GM21717 (cell line): ENCODE measurements around the gene TMEM109.

Source experiments
- ATAC-seq: cut with Tn5 transposase; IDR thresholded peaks from one replicate; pipeline ENCODE4 v1.9.1; 2021; ENCODE audit warnings: mild to moderate bottlenecking, moderate library complexity; ENCODE audit not compliant: unreplicated experiment

TMEM109 gene

DNA sequence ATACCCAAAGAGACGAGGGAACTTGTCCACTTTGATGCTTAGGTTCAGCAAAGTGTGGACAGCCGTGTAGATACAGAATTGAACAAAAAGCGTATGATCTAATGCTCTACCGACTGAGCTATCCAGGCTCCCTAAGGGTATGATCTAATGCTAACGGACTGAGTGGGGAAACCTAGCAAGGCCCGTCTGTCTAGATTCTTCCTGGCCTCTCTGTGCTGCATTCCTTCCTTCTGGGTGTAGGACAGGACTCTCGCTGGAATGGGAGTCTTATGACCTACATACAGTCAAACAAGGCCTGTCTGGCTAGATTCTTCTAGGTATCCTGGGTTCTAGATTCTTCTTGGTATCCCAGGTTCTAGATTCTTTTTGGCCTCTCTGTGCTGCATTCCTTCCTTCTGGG lies 46.4 kb downstream of the TMEM109 start:
- no peak for ATAC-seq

DNA sequence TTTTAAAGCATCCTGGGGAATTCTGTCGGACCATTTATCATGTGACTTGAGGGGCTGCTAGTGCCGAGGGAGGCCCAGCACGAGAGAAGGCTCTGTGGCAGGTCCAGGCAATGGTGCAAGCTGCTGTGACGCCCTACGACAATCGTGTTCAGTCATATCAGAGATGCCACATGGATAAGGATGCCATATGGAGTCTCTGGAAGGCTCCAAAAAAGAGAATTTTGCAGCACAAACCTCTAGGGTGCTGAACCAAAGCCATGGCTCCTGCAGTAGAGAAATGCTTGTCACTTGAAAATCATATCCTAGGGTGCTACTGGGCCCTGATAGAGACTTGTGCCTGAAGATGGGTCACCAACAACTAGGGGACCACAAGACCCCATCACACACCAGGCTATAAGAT lies 50.8 kb downstream of the TMEM109 start:
- ATAC-seq = no peak

DNA sequence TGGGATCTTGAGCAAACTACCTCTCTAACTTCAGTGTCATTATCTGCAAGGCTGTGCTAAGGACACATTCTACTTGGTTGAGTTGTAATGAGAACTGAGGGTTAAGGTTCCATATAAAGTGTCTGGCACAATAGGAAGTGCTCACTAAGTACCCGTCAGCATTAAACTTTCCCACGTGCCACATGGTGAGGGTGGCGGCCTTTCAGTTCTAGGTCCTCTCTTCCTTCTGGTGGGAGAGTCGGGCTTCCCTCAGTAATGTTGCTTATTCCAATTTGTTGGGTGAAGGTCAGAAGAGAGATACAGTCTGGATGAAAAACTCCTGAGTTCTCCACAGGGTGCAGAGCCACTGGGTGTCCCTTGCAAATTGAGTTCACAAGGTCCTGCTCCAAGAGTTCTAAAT lies 52.9 kb downstream of the TMEM109 start:
- ATAC-seq = no peak

DNA sequence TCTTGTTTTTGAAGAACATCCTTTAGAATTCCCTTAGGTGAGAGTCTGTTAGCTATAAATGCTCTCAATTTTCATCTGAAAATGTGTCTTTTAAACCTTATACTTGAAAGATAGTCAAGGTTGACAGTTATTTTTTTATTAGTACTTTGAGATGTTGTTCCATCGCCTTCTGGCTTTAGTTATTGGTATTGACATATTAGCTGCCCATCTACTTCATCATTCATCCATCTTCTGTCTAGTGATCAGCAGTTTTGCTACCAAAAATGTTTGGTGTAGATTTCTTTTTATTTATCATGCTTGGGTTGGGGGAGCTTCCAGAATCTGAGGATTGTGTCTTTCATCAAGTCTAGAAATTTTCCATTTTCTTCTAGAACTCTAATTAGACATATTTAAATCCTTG lies 54.3 kb downstream of the TMEM109 start:
- ATAC-seq = no peak

DNA sequence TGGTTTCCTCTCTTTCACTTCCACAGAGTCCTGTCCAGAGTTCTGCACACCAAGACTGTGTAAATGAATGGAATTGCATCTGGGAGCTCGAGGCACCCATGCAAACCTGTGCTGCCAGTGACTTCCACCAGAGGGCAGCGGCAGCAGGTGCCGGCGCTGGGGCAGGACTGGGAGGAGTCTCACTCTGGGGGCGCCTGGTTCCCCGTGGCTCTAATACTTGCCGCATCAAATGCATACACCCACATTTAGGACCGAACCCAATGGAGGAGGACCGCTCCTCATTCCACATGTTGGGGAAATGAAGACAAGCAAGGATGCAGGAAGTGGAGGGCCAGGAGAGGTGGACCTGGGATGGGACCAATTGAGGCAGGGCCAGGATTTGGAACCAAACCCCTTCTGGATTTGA lies 56.4 kb downstream of the TMEM109 start:
- ATAC-seq = no peak

DNA sequence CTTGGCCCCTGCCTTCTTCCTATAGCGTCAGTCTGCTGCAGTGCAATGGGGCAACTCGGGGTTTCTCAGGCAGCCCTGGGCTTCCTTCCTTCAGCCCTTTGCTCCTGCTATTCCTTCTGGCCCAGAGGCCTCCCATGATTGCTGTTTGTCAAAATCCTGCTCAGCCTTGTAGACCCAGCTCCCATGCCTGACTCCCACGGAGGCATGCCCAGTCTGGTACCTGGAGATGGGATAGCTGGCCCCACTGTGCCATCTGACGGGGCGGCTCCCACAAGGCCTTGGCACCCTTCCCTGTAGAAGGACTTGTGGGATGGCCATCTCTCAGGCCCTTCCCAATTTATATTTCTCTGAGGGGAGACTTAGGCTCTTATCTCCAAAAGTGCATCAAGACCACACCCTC lies 56.9 kb downstream of the TMEM109 start:
- ATAC-seq = no peak

DNA sequence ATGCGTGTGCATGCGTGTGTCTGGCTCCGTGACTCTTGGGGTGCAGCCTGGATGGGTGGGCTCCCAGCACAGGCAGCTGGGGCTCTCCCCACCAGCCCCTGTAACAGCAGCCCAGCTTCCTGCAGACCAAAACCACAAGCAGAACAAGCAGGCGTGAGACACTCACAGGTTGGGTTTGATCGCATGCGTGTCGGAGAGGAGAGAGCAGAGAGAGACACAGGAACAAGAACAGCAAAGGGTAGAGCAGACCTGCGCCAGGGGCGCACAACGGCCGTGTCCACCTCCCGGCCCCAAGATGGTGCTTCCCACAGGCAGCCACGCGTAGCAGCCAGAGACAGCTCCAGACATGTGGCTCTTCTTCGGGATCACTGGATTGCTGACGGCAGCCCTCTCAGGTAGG lies 57.6 kb downstream of the TMEM109 start, which contains the start of gene CD6:
TSS of gene CD6 (plus strand) at position 161 of the 400 bp plus-strand sequence. CDS start at position 347, 186 bp downstream.
- ATAC-seq = no peak

DNA sequence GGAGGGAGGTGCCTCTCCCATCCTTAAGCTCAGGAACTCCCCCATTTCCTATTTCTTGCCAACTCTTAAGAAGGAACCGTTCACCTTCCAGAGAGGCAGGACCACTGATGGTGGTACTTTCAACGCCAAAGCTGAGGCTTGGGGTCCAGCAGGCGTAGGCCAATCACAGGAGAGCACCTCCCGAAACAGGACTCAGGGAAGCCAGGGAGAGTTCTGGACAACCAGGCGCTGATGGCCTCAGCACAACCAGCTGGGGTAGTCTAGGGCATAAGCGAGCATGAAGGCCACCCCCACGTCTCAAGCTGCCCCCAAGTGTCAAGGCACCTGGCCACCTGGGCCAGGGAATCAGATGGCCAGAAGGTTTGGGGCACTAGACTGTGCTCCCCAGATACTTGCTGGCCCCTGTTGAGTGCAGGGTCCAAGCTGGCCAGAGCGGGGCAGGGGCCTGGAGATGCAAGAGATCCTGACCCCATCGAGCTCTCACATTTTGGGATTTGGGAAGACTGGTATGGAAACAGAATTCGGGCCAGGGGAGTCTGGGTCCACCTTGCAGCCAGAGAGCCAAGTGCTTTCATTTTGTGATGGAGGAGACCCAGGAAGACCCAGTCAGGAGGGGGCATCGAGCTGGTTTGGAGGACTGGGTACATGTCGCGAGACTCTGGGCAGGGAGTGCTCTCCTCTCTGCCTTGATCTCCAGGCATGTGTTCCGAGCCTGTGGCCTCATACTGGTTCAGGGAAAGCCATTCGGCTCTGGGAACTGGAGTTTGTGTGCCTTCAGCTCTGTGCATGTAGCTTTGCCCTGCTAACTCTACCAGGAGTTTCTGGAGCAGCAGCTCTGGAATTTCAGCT lies 58.4 kb downstream of the TMEM109 start:
- no peak for ATAC-seq
